Measurements from ENCODE around the gene JUN.

GRCh38 chr1:58741678-58742553 lies 41.9 kb downstream of the JUN start:
- TF ChIP-seq CTCF (IDR thresholded peaks at IDR 0.05; ENCODE audit: low read depth, low read length, missing input control) (no peak), TAF1 (conservative IDR thresholded peaks at IDR 0.05) (no peak)

Measured in liver (tissue), 3 donors.